Measurements from ENCODE around the gene CDKN2A. TPM values are rescaled to one million over a fixed set of nuclear protein-coding genes. Genes with fewer than 3 reads are reported as not detected.

The CDKN2A gene
- total RNA-seq, 1 experiment from 2014 or later = 257 TPM

- H3K4me1 Mint-ChIP-seq (ENCODE audit: low read depth, unreplicated experiment) = peaks cover 30% of the 10 kb centered on the region
- H3K4me3 Mint-ChIP-seq (ENCODE audit: low read depth, unreplicated experiment) = no peak overlapping the region
- CTCF ChIA-PET = interaction anchor here (0.7 kb wide), 2 partner anchors 11 to 134 kb away, joined by 3 to 5 read pairs; no protein-coding TSS in a partner anchor
- no peaks in the 10 kb centered on the region for H3K27me3 Mint-ChIP-seq (ENCODE audit: unreplicated experiment)
- no peaks in the 10 kb centered on the region for H3K9me3 Mint-ChIP-seq (ENCODE audit: low read depth, unreplicated experiment)
- intact Hi-C loops (cut with micrococcal nuclease; ENCODE audit: unreplicated experiment) = loop anchor here (5.0 kb wide), 1 partner anchor 158 kb away; no protein-coding TSS in a partner anchor
- BruUV-seq (replicated peaks) = no TSS peak
- no peak overlapping the region for H3K27ac Mint-ChIP-seq (ENCODE audit: unreplicated experiment)
- peaks cover 96% of the 10 kb centered on the region for H3K36me3 Mint-ChIP-seq (ENCODE audit: insufficient read depth, unreplicated experiment)
- DNase-seq = no peak
- no peak for TF ChIP-seq CTCF (IDR thresholded peaks at IDR 0.05; ENCODE audit: unreplicated experiment)
Measured at GRCh38 chr9:21969951-21970799, 24.0 kb downstream of the CDKN2A start.

- intact Hi-C loops (cut with micrococcal nuclease; ENCODE audit: unreplicated experiment) = no loop called here
- DNase-seq = no peak
- Mint-ChIP-seq H3K9me3 (ENCODE audit: low read depth, unreplicated experiment) (no peaks in the 10 kb centered on the region), H3K27ac (ENCODE audit: unreplicated experiment) (peak overlapping the region; percentile 43), H3K4me1 (ENCODE audit: low read depth, unreplicated experiment) (peaks cover 30% of the 10 kb centered on the region), H3K27me3 (ENCODE audit: unreplicated experiment) (no peaks in the 10 kb centered on the region), H3K4me3 (ENCODE audit: low read depth, unreplicated experiment) (no peak overlapping the region), H3K36me3 (ENCODE audit: insufficient read depth, unreplicated experiment) (peaks cover 93% of the 10 kb centered on the region)
- CTCF ChIA-PET = interaction anchor here (0.7 kb wide), 2 partner anchors 12 to 133 kb away, joined by 3 to 5 read pairs; no protein-coding TSS in a partner anchor
- no peak for TF ChIP-seq CTCF (IDR thresholded peaks at IDR 0.05; ENCODE audit: unreplicated experiment)
- no TSS peak for BruUV-seq (replicated peaks)
Measured at GRCh38 chr9:21969011-21969940, 24.9 kb downstream of the CDKN2A start.

GRCh38 chr9:21968331-21969010 is 25.7 kb downstream of the CDKN2A start:
- TF ChIP-seq CTCF (IDR thresholded peaks at IDR 0.05; ENCODE audit: unreplicated experiment) = no peak
- Mint-ChIP-seq H3K4me1 (ENCODE audit: low read depth, unreplicated experiment) (peaks cover 30% of the 10 kb centered on the region), H3K4me3 (ENCODE audit: low read depth, unreplicated experiment) (no peak overlapping the region), H3K27ac (ENCODE audit: unreplicated experiment) (peak overlapping the region; percentile 43), H3K36me3 (ENCODE audit: insufficient read depth, unreplicated experiment) (peaks cover 85% of the 10 kb centered on the region), H3K27me3 (ENCODE audit: unreplicated experiment) (no peaks in the 10 kb centered on the region), H3K9me3 (ENCODE audit: low read depth, unreplicated experiment) (no peaks in the 10 kb centered on the region)
- intact Hi-C loops (cut with micrococcal nuclease; ENCODE audit: unreplicated experiment) = no loop called here
- no peak for DNase-seq
- BruUV-seq (replicated peaks) = no TSS peak
- CTCF ChIA-PET = no interaction called here

GRCh38 chr9:21967702-21968101 is 26.5 kb downstream of the CDKN2A start:
- H3K4me1 Mint-ChIP-seq (ENCODE audit: low read depth, unreplicated experiment) = peaks cover 30% of the 10 kb centered on the region
- intact Hi-C loops (cut with micrococcal nuclease; ENCODE audit: unreplicated experiment) = no loop called here
- no peak for TF ChIP-seq CTCF (IDR thresholded peaks at IDR 0.05; ENCODE audit: unreplicated experiment)
- DNase-seq = no peak
- H3K36me3 Mint-ChIP-seq (ENCODE audit: insufficient read depth, unreplicated experiment) = peaks cover 79% of the 10 kb centered on the region
- no peaks in the 10 kb centered on the region for H3K27me3 Mint-ChIP-seq (ENCODE audit: unreplicated experiment)
- CTCF ChIA-PET = no interaction called here
- no TSS peak for BruUV-seq (replicated peaks)
- H3K4me3 Mint-ChIP-seq (ENCODE audit: low read depth, unreplicated experiment) = no peak overlapping the region
- H3K9me3 Mint-ChIP-seq (ENCODE audit: low read depth, unreplicated experiment) = no peaks in the 10 kb centered on the region
- H3K27ac Mint-ChIP-seq (ENCODE audit: unreplicated experiment) = no peak overlapping the region

All from Calu3 (cell line).